PC-9 (cell line): ENCODE measurements around the gene NRXN2. TPM values are rescaled to one million over a fixed set of nuclear protein-coding genes. Genes with fewer than 3 reads are reported as not detected.

Experiments used
- BruUV-seq: library from RNA; stranded (reverse); fragments of 400-500 nt; replicated peaks from 2 replicates; lab custom pipeline; 2021; lab: Mats Ljungman, UMichigan
- CTCF ChIA-PET: fragments of 300-600 bp; sonication (Branson Sonifier 250); formaldehyde crosslinking; loops from one replicate; lab custom pipeline; 2022; ENCODE audit warnings: antibody characterized with exemption; lab: Charles Lee
- POLR2A ChIA-PET: fragments of 300-600 bp; sonication (Branson Sonifier 250); formaldehyde crosslinking; loops from one replicate; lab custom pipeline; 2022; ENCODE audit warnings: antibody characterized with exemption; ENCODE audit not compliant: unreplicated experiment; lab: Charles Lee
- DNase-seq, 2 experiments: peaks; one replicate each; pipeline versions ENCODE4 v3.0.0 to v3.0.0-alpha.2; 2015 to 2022; ENCODE audit warnings: mixed read lengths in 1 of 2
- H2AFZ ChIP-seq: fragments of 200-600 bp; sonication (generic); 2 replicates; pipeline ENCODE4 v1.8.1; 2017; ENCODE audit warnings: antibody characterized with exemption
- H3F3A ChIP-seq: fragments of 200-600 bp; sonication (generic); 2 replicates; pipeline ENCODE4 v1.8.1; 2017; ENCODE audit warnings: antibody characterized with exemption, mild to moderate bottlenecking, low read depth; ENCODE audit not compliant: insufficient read depth
- H3K27ac ChIP-seq: fragments of 200-600 bp; sonication (generic); 2 replicates; pipeline ENCODE4 v1.6.1; 2016; ENCODE audit warnings: mixed run types
- H3K27me3 ChIP-seq: fragments of 200-600 bp; sonication (generic); 2 replicates; pipeline ENCODE4 v1.6.1; 2016; ENCODE audit warnings: low read depth, mixed run types; ENCODE audit not compliant: insufficient read depth
- H3K36me3 ChIP-seq: fragments of 200-600 bp; sonication (generic); 2 replicates; pipeline ENCODE4 v1.6.1; 2016; ENCODE audit warnings: low read depth, mixed run types
- H3K4me1 ChIP-seq: fragments of 200-600 bp; sonication (generic); replicated peaks from 2 replicates; pipeline ENCODE4 v1.6.1; 2016; ENCODE audit warnings: mixed run types; ENCODE audit not compliant: insufficient read depth
- H3K4me2 ChIP-seq: fragments of 200-600 bp; sonication (generic); 2 replicates; pipeline ENCODE4 v1.6.1; 2017; ENCODE audit warnings: mixed run types
- H3K4me3 ChIP-seq: fragments of 200-600 bp; sonication (generic); 2 replicates; pipeline ENCODE4 v1.6.1; 2016; ENCODE audit warnings: mixed run types
- H3K79me2 ChIP-seq: fragments of 200-600 bp; sonication (generic); 2 replicates; pipeline ENCODE4 v1.6.1; 2017; ENCODE audit warnings: low read depth, mixed run types
- H3K9me2 ChIP-seq: fragments of 200-600 bp; sonication (generic); 2 replicates; pipeline ENCODE4 v1.8.1; 2017; ENCODE audit warnings: mild to moderate bottlenecking; ENCODE audit not compliant: insufficient read depth
- H3K9me3 ChIP-seq: fragments of 200-600 bp; sonication (generic); 2 replicates; pipeline ENCODE4 v1.8.1; 2016; ENCODE audit warnings: low read depth; ENCODE audit not compliant: insufficient read depth
- H4K20me1 ChIP-seq: fragments of 200-600 bp; sonication (generic); 2 replicates; pipeline ENCODE4 v1.8.1; 2017; ENCODE audit not compliant: insufficient read depth
- CTCF ChIP-seq: fragments of 200-600 bp; sonication (generic); conservative IDR thresholded peaks from 2 replicates; pipeline ENCODE4 v1.6.1; 2017; ENCODE audit warnings: mixed run types, antibody characterized with exemption, mild to moderate bottlenecking, moderate library complexity
- EZH2 ChIP-seq: fragments of 200-600 bp; sonication (generic); IDR thresholded peaks from 2 replicates; pipeline ENCODE4 v1.8.0; 2017; ENCODE audit warnings: antibody characterized with exemption, low read depth
- intact Hi-C: fragments of 100-400 bp; cut with micrococcal nuclease; formaldehyde crosslinking; loops from one replicate; pipeline ENCODE4 v1.10.0; 2022; ENCODE audit not compliant: unreplicated experiment
- total RNA-seq: library from RNA; stranded (reverse); gene quantifications from 2 replicates; pipeline ENCODE4 v1.2.3, GENCODE V29; 2021

The NRXN2 gene
- total RNA-seq, 1 experiment from 2014 or later: not detected

- ChIA-PET CTCF (interaction anchor here (0.6 to 1.0 kb wide), 3 partner anchors 18 to 121 kb away, joined by 3 to 9 read pairs (median 3); no protein-coding TSS in a partner anchor), POLR2A (interaction anchor here (0.7 to 0.9 kb wide), 2 partner anchors 249 to 746 kb away, joined by 5 to 10 read pairs; partner anchors contain the start of gene PRDX5)
- peaks cover 8% of the 10 kb centered on the region; the same call in 1 of the 2 replicates for H3F3A ChIP-seq
- TF ChIP-seq CTCF (no peak), EZH2 (no peak)
- no peaks in the 10 kb centered on the region for H3K9me2 ChIP-seq
- H3K36me3 ChIP-seq: no peaks in the 10 kb centered on the region
- no peak overlapping the region for H2AFZ ChIP-seq
- H4K20me1 ChIP-seq: no peaks in the 10 kb centered on the region
- H3K4me1 ChIP-seq: peaks cover 11% of the 10 kb centered on the region
- H3K27me3 ChIP-seq: no peaks in the 10 kb centered on the region
- H3K79me2 ChIP-seq: no peaks in the 10 kb centered on the region
- BruUV-seq: TSS peak; percentile 80
- peak in 1 of 2 experiments; percentile 19 for DNase-seq
- intact Hi-C loops: no loop called here
- 0 out of 2 replicates have a peak overlapping the region, but pooled peaks have one; percentile 45 for H3K27ac ChIP-seq
- no peaks in the 10 kb centered on the region for H3K9me3 ChIP-seq
- H3K4me2 ChIP-seq: peak overlapping the region; percentile 76
- peak overlapping the region; percentile 46; the same call in 1 of the 2 replicates for H3K4me3 ChIP-seq
Measured at GRCh38 chr11:64566915-64567891, 155.8 kb downstream of the NRXN2 start.

DNA sequence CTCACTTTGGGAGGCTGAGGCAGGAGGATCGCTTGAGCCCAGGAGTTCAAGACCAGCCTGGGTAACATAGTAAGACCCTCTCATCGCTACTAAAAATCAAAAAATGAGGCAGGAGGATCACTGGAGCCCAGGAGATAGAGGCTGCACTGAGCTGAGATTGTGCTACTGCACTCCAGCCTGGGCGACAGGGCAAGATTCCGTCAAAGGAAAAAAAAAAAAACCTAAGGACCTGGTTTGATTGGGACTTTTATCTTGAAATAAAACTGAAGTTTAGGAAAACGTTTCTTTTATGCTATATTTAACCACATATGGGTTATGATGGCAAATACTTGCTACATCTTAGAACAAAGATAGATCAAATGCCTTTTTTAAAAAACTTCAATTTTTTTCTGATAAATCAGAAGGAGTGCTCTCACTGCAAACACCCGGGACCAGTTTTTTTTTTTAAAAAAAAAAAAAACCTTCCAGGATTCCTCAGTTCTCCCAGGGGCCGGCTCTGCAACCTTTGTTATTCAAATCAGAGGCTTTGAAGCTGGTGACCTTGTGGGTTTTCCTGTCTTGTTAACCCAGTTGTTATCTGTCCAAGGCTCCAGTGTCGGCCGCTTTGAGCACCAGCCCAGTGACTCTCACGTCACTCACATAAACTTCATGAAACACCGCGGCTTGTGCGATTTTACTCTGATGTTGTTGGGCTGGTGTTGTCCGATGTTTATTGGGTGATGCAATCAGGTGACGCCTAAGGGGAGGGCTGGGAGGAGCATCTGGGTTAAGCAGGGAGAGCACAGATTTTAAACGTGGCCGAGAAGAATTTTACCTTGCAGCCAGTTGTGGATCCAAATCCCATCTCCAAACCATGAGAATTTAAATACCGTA is 156.7 kb downstream of the NRXN2 start:
- no peaks in the 10 kb centered on the region for H3K36me3 ChIP-seq
- intact Hi-C loops: no loop called here
- TF ChIP-seq CTCF (no peak), EZH2 (no peak)
- H3K27ac ChIP-seq: peak overlapping the region; percentile 45; the same call in 1 of the 2 replicates
- peaks cover 8% of the 10 kb centered on the region; the same call in 1 of the 2 replicates for H3F3A ChIP-seq
- H3K9me2 ChIP-seq: no peaks in the 10 kb centered on the region
- H3K4me3 ChIP-seq: peak overlapping the region; percentile 46
- peak; percentile 82 to 89 for DNase-seq
- H3K4me2 ChIP-seq: peak overlapping the region; percentile 76
- no peaks in the 10 kb centered on the region for H3K79me2 ChIP-seq
- H2AFZ ChIP-seq: peak overlapping the region; percentile 59; the same call in 1 of the 2 replicates
- POLR2A ChIA-PET: interaction anchor here (0.7 to 0.9 kb wide), 2 partner anchors 248 to 745 kb away, joined by 5 to 10 read pairs; partner anchors contain the start of gene PRDX5
- H4K20me1 ChIP-seq: no peaks in the 10 kb centered on the region
- H3K4me1 ChIP-seq: peaks cover 11% of the 10 kb centered on the region
- CTCF ChIA-PET: interaction anchor here (0.6 to 1.0 kb wide), 4 partner anchors 19 to 122 kb away, joined by 3 to 9 read pairs (median 4); no protein-coding TSS in a partner anchor
- H3K9me3 ChIP-seq: no peaks in the 10 kb centered on the region
- no peaks in the 10 kb centered on the region for H3K27me3 ChIP-seq
- BruUV-seq: TSS peak; percentile 91
